IMR-90 (cell line): ENCODE data around the gene KCNJ6. TPM values are rescaled to one million over a fixed set of nuclear protein-coding genes. Genes with fewer than 3 reads are reported as not detected.

ENCODE experiments used
- ATAC-seq: fragments of 200-7000 bp; cut with Tn5 transposase; 2 replicates; pipeline ENCODE4 v1.9.1; 2020; ENCODE audit warnings: low read depth, mild to moderate bottlenecking, moderate library complexity
- BruUV-seq: library from RNA; stranded (reverse); fragments of 400-500 nt; replicated peaks from 2 replicates; lab custom pipeline; 2021; lab: Mats Ljungman, UMichigan
- CTCF ChIA-PET: fragments of 300-600 bp; formaldehyde crosslinking; extraction: SDS; loops from one replicate; lab custom pipeline; 2021; ENCODE audit warnings: antibody characterized with exemption; lab: Yijun Ruan, JAX
- POLR2A ChIA-PET: fragments of 300-600 bp; sonication (Branson Sonifier 250); formaldehyde crosslinking; loops from one replicate; lab custom pipeline; 2022; ENCODE audit warnings: antibody characterized with exemption; ENCODE audit not compliant: unreplicated experiment; lab: Charles Lee
- DNase-seq: peaks from one replicate; pipeline ENCODE4 v3.0.0; 2013
- H2AFZ ChIP-seq: replicated peaks from 2 replicates; pipeline ENCODE3; 2013; ENCODE audit warnings: low read length, mild to moderate bottlenecking; ENCODE audit not compliant: poor library complexity
- H2AK5ac ChIP-seq: 2 replicates; pipeline ENCODE4 v1.6.1; 2013; ENCODE audit warnings: low read depth, low read length, inconsistent platforms
- H2AK9ac ChIP-seq: replicated peaks from 2 replicates; pipeline ENCODE3; 2013; ENCODE audit warnings: mild to moderate bottlenecking, low read depth, low read length, moderate library complexity; ENCODE audit not compliant: poor library complexity
- H2BK120ac ChIP-seq: 2 replicates; pipeline ENCODE4 v1.6.1; 2013; ENCODE audit warnings: low read depth, low read length, inconsistent platforms
- H2BK15ac ChIP-seq: 3 replicates; pipeline ENCODE4 v1.6.1; 2013; ENCODE audit warnings: low read depth, low read length, inconsistent platforms
- H2BK20ac ChIP-seq: 2 replicates; pipeline ENCODE4 v1.6.1; 2013; ENCODE audit warnings: low read depth, mild to moderate bottlenecking, inconsistent platforms, low read length, moderate library complexity
- H2BK5ac ChIP-seq: 2 replicates; pipeline ENCODE4 v1.6.1; 2013; ENCODE audit warnings: mild to moderate bottlenecking, low read depth, low read length, inconsistent platforms; ENCODE audit not compliant: poor library complexity, severe bottlenecking
- H3K14ac ChIP-seq: replicated peaks from 2 replicates; pipeline ENCODE4 v1.6.1; 2013; ENCODE audit warnings: low read depth, low read length, inconsistent platforms
- H3K18ac ChIP-seq: 2 replicates; pipeline ENCODE4 v1.6.1; 2013; ENCODE audit warnings: low read depth, low read length, control low read depth
- H3K23ac ChIP-seq: 2 replicates; pipeline ENCODE4 v1.6.1; 2013; ENCODE audit warnings: low read depth, low read length, inconsistent platforms
- H3K27ac ChIP-seq: 2 replicates; pipeline ENCODE4 v1.5.1; 2013; ENCODE audit warnings: mild to moderate bottlenecking, control low read depth, low read length; ENCODE audit not compliant: insufficient read depth
- H3K27me3 ChIP-seq: 2 replicates; pipeline ENCODE4 v1.6.1; 2013; ENCODE audit warnings: low read length; ENCODE audit not compliant: control insufficient read depth, insufficient read depth
- H3K36me3 ChIP-seq: 2 replicates; pipeline ENCODE4 v1.6.1; 2013; ENCODE audit warnings: low read length, mixed read lengths; ENCODE audit not compliant: control insufficient read depth, insufficient read depth
- H3K4ac ChIP-seq: 2 replicates; pipeline ENCODE4 v1.6.1; 2013; ENCODE audit warnings: low read depth, low read length, inconsistent platforms
- H3K4me1 ChIP-seq: 2 replicates; pipeline ENCODE4 v1.6.1; 2013; ENCODE audit warnings: low read length, mixed read lengths; ENCODE audit not compliant: control insufficient read depth, insufficient read depth
- H3K4me2 ChIP-seq: 2 replicates; pipeline ENCODE4 v1.6.1; 2013; ENCODE audit warnings: low read depth, mild to moderate bottlenecking, control low read depth, low read length, moderate library complexity
- H3K4me3 ChIP-seq: 2 replicates; pipeline ENCODE4 v1.5.1; 2013; ENCODE audit warnings: low read depth, mild to moderate bottlenecking, control low read depth, low read length, moderate library complexity; ENCODE audit not compliant: insufficient read depth
- H3K56ac ChIP-seq: 2 replicates; pipeline ENCODE4 v1.6.1; 2013; ENCODE audit warnings: low read length, inconsistent platforms; ENCODE audit not compliant: insufficient read depth; ENCODE audit errors: extremely low read depth
- H3K79me1 ChIP-seq, 2 experiments: 2 replicates each; pipeline ENCODE4 v1.6.1; 2013; ENCODE audit warnings: low read length in 2 of 2, inconsistent platforms in 1 of 2, low read depth in 1 of 2
- H3K9ac ChIP-seq: 2 replicates; pipeline ENCODE4 v1.6.1; 2013; ENCODE audit warnings: low read depth, low read length, control low read depth
- H3K9me1 ChIP-seq: 2 replicates; pipeline ENCODE4 v1.6.1; 2013; ENCODE audit warnings: low read length, inconsistent platforms; ENCODE audit not compliant: insufficient read depth
- H3K9me3 ChIP-seq: 2 replicates; pipeline ENCODE4 v1.6.1; 2013; ENCODE audit warnings: low read length; ENCODE audit not compliant: control insufficient read depth, insufficient read depth
- H4K20me1 ChIP-seq: 2 replicates; pipeline ENCODE4 v1.6.1; 2013; ENCODE audit warnings: low read length, inconsistent platforms; ENCODE audit not compliant: insufficient read depth
- H4K5ac ChIP-seq: 2 replicates; pipeline ENCODE4 v1.6.1; 2013; ENCODE audit warnings: mild to moderate bottlenecking, low read depth, low read length, control low read depth
- H4K8ac ChIP-seq, 2 experiments: 2 replicates each; pipeline ENCODE4 v1.6.1; 2013; ENCODE audit warnings: low read depth in 2 of 2, low read length in 2 of 2, control low read depth in 1 of 2, inconsistent platforms in 1 of 2
- H4K91ac ChIP-seq: 2 replicates; pipeline ENCODE4 v1.6.1; 2013; ENCODE audit warnings: low read depth, low read length, inconsistent platforms; ENCODE audit not compliant: insufficient read depth
- BHLHE40 ChIP-seq: fragments of 150-350 bp; IDR thresholded peaks from 2 replicates; pipeline ENCODE4 v1.6.1; 2016; ENCODE audit warnings: mild to moderate bottlenecking, low read depth, low read length
- CEBPB ChIP-seq: IDR thresholded peaks from 2 replicates; pipeline ENCODE4 v1.6.1; 2012; ENCODE audit warnings: low read depth, low read length, improper control_type of control experiment
- CHD1 ChIP-seq: IDR thresholded peaks from 2 replicates; pipeline ENCODE4 v1.6.1; 2012; ENCODE audit warnings: low read depth, low read length, improper control_type of control experiment
- MAFK ChIP-seq: IDR thresholded peaks from 2 replicates; pipeline ENCODE4 v1.6.1; 2012; ENCODE audit warnings: low read depth, low read length, improper control_type of control experiment
- MAZ ChIP-seq: IDR thresholded peaks from 2 replicates; pipeline ENCODE4 v1.6.1; 2012; ENCODE audit warnings: low read depth, mild to moderate bottlenecking, low read length, improper control_type of control experiment, moderate library complexity, borderline replicate concordance
- MXI1 ChIP-seq: IDR thresholded peaks from 2 replicates; pipeline ENCODE4 v1.6.1; 2012; ENCODE audit warnings: low read depth, mild to moderate bottlenecking, low read length, moderate library complexity, borderline replicate concordance
- NFE2L2 ChIP-seq: fragments of 150-350 bp; IDR thresholded peaks from 2 replicates; pipeline ENCODE4 v1.6.1; 2016; ENCODE audit warnings: low read depth, mild to moderate bottlenecking, low read length
- POLR2A ChIP-seq: IDR thresholded peaks from 2 replicates; pipeline ENCODE4 v1.6.1; 2012; ENCODE audit warnings: mild to moderate bottlenecking, low read depth, low read length
- RAD21 ChIP-seq: IDR thresholded peaks from 2 replicates; pipeline ENCODE4 v1.6.1; 2012; ENCODE audit warnings: low read length, improper control_type of control experiment
- RCOR1 ChIP-seq: IDR thresholded peaks from 2 replicates; pipeline ENCODE4 v1.6.1; 2012; ENCODE audit warnings: mild to moderate bottlenecking, low read length, improper control_type of control experiment; ENCODE audit not compliant: insufficient replicate concordance
- RFX5 ChIP-seq: IDR thresholded peaks from 2 replicates; pipeline ENCODE4 v1.8.0; 2012; ENCODE audit warnings: low read depth, mild to moderate bottlenecking, low read length, moderate library complexity
- SMC3 ChIP-seq: fragments of 150-350 bp; IDR thresholded peaks from 2 replicates; pipeline ENCODE4 v1.6.1; 2016; ENCODE audit warnings: low read depth, mild to moderate bottlenecking, antibody characterized with exemption, low read length, moderate library complexity
- WGBS, 2 experiments: methylation state at CpG; one replicate each; pipeline versions ENCODE4 v1.1.5 to v1.1.7; 2013; ENCODE audit warnings: missing lambda C conversion rate in 2 of 2; ENCODE audit not compliant: insufficient read length in 1 of 2; ENCODE audit errors: extremely low coverage in 2 of 2; 5-methylcytosine and 5-hydroxymethylcytosine counted together
- dilution Hi-C: fragments of 300-500 bp; cut with HindIII; formaldehyde crosslinking; loops from one replicate; pipeline ENCODE4 v1.14.3; 2018; ENCODE audit warnings: low sequenced_read_pairs; ENCODE audit not compliant: unreplicated experiment
- in situ Hi-C: fragments of 300-500 bp; cut with MboI; formaldehyde crosslinking; loops from 3 replicates; pipeline ENCODE4 v1.14.3; 2019; ENCODE audit warnings: low sequenced_read_pairs, inconsistent platforms, mixed read lengths
- intact Hi-C: fragments of 100-400 bp; cut with micrococcal nuclease; formaldehyde crosslinking; loops from 2 replicates; pipeline ENCODE4 v1.10.0; 2022
- polyA plus RNA-seq, 3 experiments: library from polyadenylated mRNA; depleted of rRNA; stranded (reverse); fragments of >200 nt; gene quantifications; 2 replicates each; pipeline ENCODE4 v1.2.3, GENCODE V29; 2012; ENCODE audit warnings: low replicate concordance in 1 of 3
- total RNA-seq: library from RNA; depleted of rRNA; stranded (reverse); fragments of >200 nt; gene quantifications from 2 replicates; pipeline ENCODE4 v1.2.3, GENCODE V29; 2012
- TF ChIP-seq, protein P1 (sequence below): conservative IDR thresholded peaks from 2 replicates; pipeline ENCODE4 v1.5.1; 2012; ENCODE audit warnings: mild to moderate bottlenecking, low read depth, low read length, improper control_type of control experiment
- TF ChIP-seq, protein P2 (sequence below): fragments of 150-350 bp; IDR thresholded peaks from 2 replicates; pipeline ENCODE4 v1.6.1; 2017; ENCODE audit warnings: mild to moderate bottlenecking, antibody characterized with exemption, low read length, low read depth
- TF ChIP-seq, protein P3 (sequence below): fragments of 150-350 bp; IDR thresholded peaks from 2 replicates; pipeline ENCODE4 v1.6.1; 2016; ENCODE audit warnings: low read depth, mild to moderate bottlenecking, low read length, moderate library complexity, borderline replicate concordance

The KCNJ6 gene
- total and polyA plus RNA-seq, 2 of the 4 experiments (the other 2 are of a cell fraction): under 0.01 to 0.02 TPM

DNA sequence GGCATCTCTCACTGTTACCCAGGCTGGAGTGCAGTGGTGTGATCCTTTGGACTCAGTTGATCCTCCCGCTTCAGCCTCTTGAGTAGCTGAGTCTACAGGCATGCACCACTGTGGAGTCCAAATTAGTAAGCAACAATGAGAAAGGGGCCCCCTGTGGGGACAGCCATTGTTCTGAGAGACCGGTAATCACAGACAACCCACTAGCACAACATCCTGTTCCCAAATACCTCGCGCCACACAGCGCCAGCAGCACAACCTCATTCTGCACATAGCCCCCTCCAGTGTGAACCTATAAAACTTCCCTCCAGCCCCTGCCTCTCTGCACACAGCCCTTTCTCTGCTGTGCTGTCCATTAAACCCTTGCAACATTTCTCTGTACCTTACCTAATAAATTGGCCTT lies 323.2 kb downstream of the KCNJ6 start:
- H4K20me1 ChIP-seq: no peaks in the 10 kb centered on the region
- no peak for ATAC-seq
- no peak overlapping the region for H4K8ac ChIP-seq
- no peak overlapping the region for H2BK5ac ChIP-seq
- in situ Hi-C loops (no loop called here), intact Hi-C loops (no loop called here), dilution Hi-C loops (no loop called here)
- peaks cover 34% of the 10 kb centered on the region for H3K27me3 ChIP-seq
- POLR2A ChIA-PET: no interaction called here
- no peak overlapping the region for H3K4ac ChIP-seq
- H3K14ac ChIP-seq: no peak overlapping the region
- no peaks in the 10 kb centered on the region for H3K9me3 ChIP-seq
- no peak overlapping the region for H3K9ac ChIP-seq
- H3K56ac ChIP-seq: no peak overlapping the region
- TF ChIP-seq SMC3: no peak
- no peak for TF ChIP-seq BHLHE40
- TF ChIP-seq POLR2A: no peak
- no peak for TF ChIP-seq RFX5
- TF ChIP-seq, protein P1, sequence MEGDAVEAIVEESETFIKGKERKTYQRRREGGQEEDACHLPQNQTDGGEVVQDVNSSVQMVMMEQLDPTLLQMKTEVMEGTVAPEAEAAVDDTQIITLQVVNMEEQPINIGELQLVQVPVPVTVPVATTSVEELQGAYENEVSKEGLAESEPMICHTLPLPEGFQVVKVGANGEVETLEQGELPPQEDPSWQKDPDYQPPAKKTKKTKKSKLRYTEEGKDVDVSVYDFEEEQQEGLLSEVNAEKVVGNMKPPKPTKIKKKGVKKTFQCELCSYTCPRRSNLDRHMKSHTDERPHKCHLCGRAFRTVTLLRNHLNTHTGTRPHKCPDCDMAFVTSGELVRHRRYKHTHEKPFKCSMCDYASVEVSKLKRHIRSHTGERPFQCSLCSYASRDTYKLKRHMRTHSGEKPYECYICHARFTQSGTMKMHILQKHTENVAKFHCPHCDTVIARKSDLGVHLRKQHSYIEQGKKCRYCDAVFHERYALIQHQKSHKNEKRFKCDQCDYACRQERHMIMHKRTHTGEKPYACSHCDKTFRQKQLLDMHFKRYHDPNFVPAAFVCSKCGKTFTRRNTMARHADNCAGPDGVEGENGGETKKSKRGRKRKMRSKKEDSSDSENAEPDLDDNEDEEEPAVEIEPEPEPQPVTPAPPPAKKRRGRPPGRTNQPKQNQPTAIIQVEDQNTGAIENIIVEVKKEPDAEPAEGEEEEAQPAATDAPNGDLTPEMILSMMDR: no peak
- TF ChIP-seq MXI1: no peak
- TF ChIP-seq, protein P2, sequence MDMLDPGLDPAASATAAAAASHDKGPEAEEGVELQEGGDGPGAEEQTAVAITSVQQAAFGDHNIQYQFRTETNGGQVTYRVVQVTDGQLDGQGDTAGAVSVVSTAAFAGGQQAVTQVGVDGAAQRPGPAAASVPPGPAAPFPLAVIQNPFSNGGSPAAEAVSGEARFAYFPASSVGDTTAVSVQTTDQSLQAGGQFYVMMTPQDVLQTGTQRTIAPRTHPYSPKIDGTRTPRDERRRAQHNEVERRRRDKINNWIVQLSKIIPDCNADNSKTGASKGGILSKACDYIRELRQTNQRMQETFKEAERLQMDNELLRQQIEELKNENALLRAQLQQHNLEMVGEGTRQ: no peak
- TF ChIP-seq CHD1: no peak
- TF ChIP-seq NFE2L2: no peak
- no peak for TF ChIP-seq MAFK
- no peak for TF ChIP-seq RAD21
- TF ChIP-seq CEBPB: no peak
- no peak for TF ChIP-seq MAZ
- TF ChIP-seq, protein P3, sequence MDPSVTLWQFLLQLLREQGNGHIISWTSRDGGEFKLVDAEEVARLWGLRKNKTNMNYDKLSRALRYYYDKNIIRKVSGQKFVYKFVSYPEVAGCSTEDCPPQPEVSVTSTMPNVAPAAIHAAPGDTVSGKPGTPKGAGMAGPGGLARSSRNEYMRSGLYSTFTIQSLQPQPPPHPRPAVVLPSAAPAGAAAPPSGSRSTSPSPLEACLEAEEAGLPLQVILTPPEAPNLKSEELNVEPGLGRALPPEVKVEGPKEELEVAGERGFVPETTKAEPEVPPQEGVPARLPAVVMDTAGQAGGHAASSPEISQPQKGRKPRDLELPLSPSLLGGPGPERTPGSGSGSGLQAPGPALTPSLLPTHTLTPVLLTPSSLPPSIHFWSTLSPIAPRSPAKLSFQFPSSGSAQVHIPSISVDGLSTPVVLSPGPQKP: no peak
- TF ChIP-seq RCOR1: no peak
- H2BK20ac ChIP-seq: no peak overlapping the region
- no peak overlapping the region for H2AK5ac ChIP-seq
- no TSS peak for BruUV-seq
- no peak overlapping the region for H3K23ac ChIP-seq
- no peak for DNase-seq
- H3K9me1 ChIP-seq: no peaks in the 10 kb centered on the region
- no peak overlapping the region for H2AFZ ChIP-seq
- CTCF ChIA-PET: no interaction called here
- H3K4me2 ChIP-seq: no peak overlapping the region
- no peak overlapping the region for H2BK120ac ChIP-seq
- H3K36me3 ChIP-seq: no peaks in the 10 kb centered on the region
- H2BK15ac ChIP-seq: no peak overlapping the region
- no peaks in the 10 kb centered on the region for H3K4me1 ChIP-seq
- no peak overlapping the region for H3K27ac ChIP-seq
- H3K4me3 ChIP-seq: no peak overlapping the region
- no peak overlapping the region for H4K5ac ChIP-seq
- no peaks in the 10 kb centered on the region for H3K79me1 ChIP-seq
- H4K91ac ChIP-seq: no peak overlapping the region
- 80% methylated on average over 5 of the region's 5 CpGs; no CpG with 5 or more reads in 1 of the 2 experiments for WGBS, 2 experiments
- H2AK9ac ChIP-seq: no peak overlapping the region
- H3K18ac ChIP-seq: no peak overlapping the region
